Fibroblast of lung (primary cell): Measurements from ENCODE around the gene UBE2L3. TPM values are rescaled to one million over a fixed set of nuclear protein-coding genes. Genes with fewer than 3 reads are reported as not detected.

Experiments
- DNase-seq, 2 donors: peaks; one replicate each; pipeline versions ENCODE4 v3.0.0 to v3.0.0-alpha.2; 2010; ENCODE audit warnings: low read depth in 2 of 2
- H2AFZ ChIP-seq: 2 replicates; pipeline ENCODE4 v1.5.1; 2012; ENCODE audit warnings: low read length, control low read depth, inconsistent platforms
- H3K27ac ChIP-seq: 2 replicates; pipeline ENCODE4 v1.5.1; 2011; ENCODE audit warnings: low read length, control low read depth; ENCODE audit not compliant: insufficient read depth
- H3K27me3 ChIP-seq: 2 replicates; pipeline ENCODE4 v1.5.1; 2011; ENCODE audit warnings: mild to moderate bottlenecking, low read length; ENCODE audit not compliant: control insufficient read depth, insufficient read depth
- H3K36me3 ChIP-seq: 2 replicates; pipeline ENCODE4 v1.5.1; 2011; ENCODE audit warnings: low read length; ENCODE audit not compliant: control insufficient read depth, insufficient read depth
- H3K4me1 ChIP-seq: 2 replicates; pipeline ENCODE4 v1.5.1; 2011; ENCODE audit warnings: low read length; ENCODE audit not compliant: control insufficient read depth, insufficient read depth; ENCODE audit errors: extremely low read depth
- H3K4me2 ChIP-seq: 2 replicates; pipeline ENCODE4 v1.5.1; 2011; ENCODE audit warnings: low read length, control low read depth; ENCODE audit not compliant: insufficient read depth; ENCODE audit errors: extremely low read depth
- H3K4me3 ChIP-seq, 4 experiments: fragments of 200-600 bp in 1 of 4; sonication (generic) in 1 of 4; replicated peaks in 1 of 4; 2 replicates each; pipeline ENCODE4 v1.5.1; 2011 to 2016; ENCODE audit warnings: low read length in 4 of 4, low read depth in 3 of 4, mild to moderate bottlenecking in 3 of 4, control low read depth in 2 of 4, inconsistent platforms in 1 of 4, mixed read lengths in 1 of 4; ENCODE audit not compliant: insufficient read depth in 1 of 4; ENCODE audit errors: control extremely low read depth in 1 of 4
- H3K79me2 ChIP-seq: 2 replicates; pipeline ENCODE4 v1.5.1; 2012; ENCODE audit warnings: mild to moderate bottlenecking, low read length, inconsistent platforms; ENCODE audit not compliant: control insufficient read depth, insufficient read depth
- H3K9ac ChIP-seq: 2 replicates; pipeline ENCODE4 v1.5.1; 2011; ENCODE audit warnings: mild to moderate bottlenecking, low read length, control low read depth; ENCODE audit not compliant: insufficient read depth
- H3K9me3 ChIP-seq: 2 replicates; pipeline ENCODE4 v1.5.1; 2012; ENCODE audit warnings: low read depth, low read length; ENCODE audit not compliant: control insufficient read depth, insufficient read depth
- H4K20me1 ChIP-seq: 2 replicates; pipeline ENCODE4 v1.5.1; 2011; ENCODE audit warnings: low read length; ENCODE audit not compliant: control insufficient read depth, insufficient read depth; ENCODE audit errors: extremely low read depth
- EZH2 ChIP-seq: IDR thresholded peaks from 2 replicates; pipeline ENCODE4 v1.5.1; 2012; ENCODE audit warnings: low read length, control low read depth, mild to moderate bottlenecking; ENCODE audit errors: missing control alignments
- polyA plus RNA-seq, 2 donors: library from polyadenylated mRNA; depleted of rRNA in 1 of 2; stranded (reverse) in 1 of 2; unstranded in 1 of 2; fragments of >200 nt; gene quantifications; 2 replicates each; pipeline ENCODE4 v1.2.1, GENCODE V29; 2011 to 2012; ENCODE audit warnings: missing spikeins in 1 of 2
- total RNA-seq: library from RNA; depleted of rRNA; stranded (reverse); fragments of >200 nt; gene quantifications from 2 replicates; pipeline ENCODE4 v1.2.1, GENCODE V29; 2014
- TF ChIP-seq, protein P1 (sequence below), 2 donors: IDR thresholded peaks in 1 of 2; conservative IDR thresholded peaks in 1 of 2; 1 replicate in 1 of 2; 2 replicates in 1 of 2; pipeline ENCODE4 v1.5.1; 2011 to 2012; ENCODE audit warnings: low read length in 2 of 2, control low read depth in 1 of 2, inconsistent platforms in 1 of 2, low read depth in 1 of 2, mild to moderate bottlenecking in 1 of 2

The UBE2L3 gene
- total and polyA plus RNA-seq, 2 donors (not counting 1 experiment from before 2014, with no cell fraction given): 23.8 to 82.4 TPM

DNA sequence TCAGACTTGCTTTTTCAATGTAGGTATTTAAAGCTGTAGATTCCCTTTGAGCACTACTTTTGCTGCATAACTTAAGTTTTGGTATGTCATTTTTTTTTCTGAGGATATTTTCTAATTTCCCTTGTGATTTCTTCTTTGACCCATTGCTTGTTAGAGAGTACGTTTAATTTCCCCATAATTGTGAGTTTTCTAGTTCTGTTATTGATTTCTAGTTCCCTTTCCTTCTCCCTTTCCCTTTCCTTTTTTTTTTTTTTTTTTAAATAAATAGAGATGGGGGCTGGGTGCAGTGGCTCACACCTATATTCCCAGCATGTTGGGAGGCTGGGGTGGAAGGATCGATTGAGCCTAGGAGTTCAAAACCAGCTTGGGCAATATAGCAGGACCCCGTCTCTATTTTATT, 30.8 kb downstream of the UBE2L3 start:
- H3K4me2 ChIP-seq: no peak overlapping the region
- H2AFZ ChIP-seq: no peak overlapping the region
- no peaks in the 10 kb centered on the region for H3K4me1 ChIP-seq
- peaks cover 12% of the 10 kb centered on the region for H3K36me3 ChIP-seq
- no peak overlapping the region for H3K9ac ChIP-seq
- no peak overlapping the region for H3K27ac ChIP-seq
- no peak overlapping the region for H3K4me3 ChIP-seq
- no peaks in the 10 kb centered on the region for H3K9me3 ChIP-seq
- no peaks in the 10 kb centered on the region for H3K27me3 ChIP-seq
- peaks cover 82% of the 10 kb centered on the region for H3K79me2 ChIP-seq
- no peaks in the 10 kb centered on the region for H4K20me1 ChIP-seq
- TF ChIP-seq EZH2: no peak
- TF ChIP-seq, protein P1, sequence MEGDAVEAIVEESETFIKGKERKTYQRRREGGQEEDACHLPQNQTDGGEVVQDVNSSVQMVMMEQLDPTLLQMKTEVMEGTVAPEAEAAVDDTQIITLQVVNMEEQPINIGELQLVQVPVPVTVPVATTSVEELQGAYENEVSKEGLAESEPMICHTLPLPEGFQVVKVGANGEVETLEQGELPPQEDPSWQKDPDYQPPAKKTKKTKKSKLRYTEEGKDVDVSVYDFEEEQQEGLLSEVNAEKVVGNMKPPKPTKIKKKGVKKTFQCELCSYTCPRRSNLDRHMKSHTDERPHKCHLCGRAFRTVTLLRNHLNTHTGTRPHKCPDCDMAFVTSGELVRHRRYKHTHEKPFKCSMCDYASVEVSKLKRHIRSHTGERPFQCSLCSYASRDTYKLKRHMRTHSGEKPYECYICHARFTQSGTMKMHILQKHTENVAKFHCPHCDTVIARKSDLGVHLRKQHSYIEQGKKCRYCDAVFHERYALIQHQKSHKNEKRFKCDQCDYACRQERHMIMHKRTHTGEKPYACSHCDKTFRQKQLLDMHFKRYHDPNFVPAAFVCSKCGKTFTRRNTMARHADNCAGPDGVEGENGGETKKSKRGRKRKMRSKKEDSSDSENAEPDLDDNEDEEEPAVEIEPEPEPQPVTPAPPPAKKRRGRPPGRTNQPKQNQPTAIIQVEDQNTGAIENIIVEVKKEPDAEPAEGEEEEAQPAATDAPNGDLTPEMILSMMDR (conservative IDR thresholded peaks at IDR 0.05 in 1 of 2, IDR thresholded peaks at IDR 0.05 in 1 of 2; ENCODE audit: low read depth in 1 of 2, low read length in 2 of 2): no peak
- DNase-seq: no peak

DNA sequence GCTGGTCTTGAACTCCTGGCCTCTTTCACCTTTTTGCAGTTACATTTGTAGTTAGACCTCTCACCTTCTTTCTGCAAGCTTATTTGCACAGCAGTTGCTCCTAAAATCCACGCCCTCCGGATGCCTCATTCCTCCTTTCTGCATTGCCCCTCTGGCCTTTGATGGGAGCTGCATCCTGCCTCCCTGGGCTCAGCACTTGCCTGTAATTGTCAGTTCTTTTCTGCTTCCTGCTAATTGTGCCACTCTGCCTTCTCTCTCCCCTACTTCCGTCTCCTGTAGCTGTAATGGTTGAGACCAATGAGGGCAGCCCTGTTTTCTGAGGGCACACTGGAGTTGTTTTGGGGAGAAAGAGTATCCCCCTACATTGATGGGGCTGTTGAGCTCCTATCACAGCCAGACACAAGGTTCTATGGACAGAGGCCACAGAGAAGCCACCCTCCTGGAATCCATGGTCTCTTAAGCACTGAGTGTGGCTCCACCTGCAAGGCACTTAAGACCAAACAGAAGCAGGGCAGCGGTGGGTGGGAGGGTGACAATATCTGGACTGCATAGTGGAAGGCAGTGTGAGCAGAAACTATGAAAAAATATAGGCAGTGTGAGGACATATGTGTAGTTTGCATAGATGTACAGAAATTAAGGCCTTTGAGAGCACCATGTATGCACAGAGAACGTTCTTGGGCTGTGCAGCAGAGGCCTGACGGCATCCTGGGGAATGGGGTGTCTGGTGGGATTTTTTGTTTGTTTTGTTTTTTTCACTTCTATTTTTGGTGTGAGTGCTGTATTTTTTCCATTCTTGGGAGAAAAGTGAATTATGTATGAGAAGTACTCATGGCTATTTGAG, 31.8 kb downstream of the UBE2L3 start:
- H3K36me3 ChIP-seq: peaks cover 5% of the 10 kb centered on the region
- H3K79me2 ChIP-seq: peaks cover 75% of the 10 kb centered on the region
- H3K4me1 ChIP-seq: no peaks in the 10 kb centered on the region
- no peak overlapping the region for H3K4me3 ChIP-seq
- no peak overlapping the region for H3K9ac ChIP-seq
- no peak overlapping the region for H3K27ac ChIP-seq
- H4K20me1 ChIP-seq: no peaks in the 10 kb centered on the region
- H3K27me3 ChIP-seq: no peaks in the 10 kb centered on the region
- no peak for TF ChIP-seq EZH2
- TF ChIP-seq, protein P1 (conservative IDR thresholded peaks at IDR 0.05 in 1 of 2, IDR thresholded peaks at IDR 0.05 in 1 of 2; ENCODE audit: low read depth in 1 of 2, low read length in 2 of 2): no peak
- H3K4me2 ChIP-seq: no peak overlapping the region
- no peak for DNase-seq
- H3K9me3 ChIP-seq: no peaks in the 10 kb centered on the region
- H2AFZ ChIP-seq: no peak overlapping the region

DNA sequence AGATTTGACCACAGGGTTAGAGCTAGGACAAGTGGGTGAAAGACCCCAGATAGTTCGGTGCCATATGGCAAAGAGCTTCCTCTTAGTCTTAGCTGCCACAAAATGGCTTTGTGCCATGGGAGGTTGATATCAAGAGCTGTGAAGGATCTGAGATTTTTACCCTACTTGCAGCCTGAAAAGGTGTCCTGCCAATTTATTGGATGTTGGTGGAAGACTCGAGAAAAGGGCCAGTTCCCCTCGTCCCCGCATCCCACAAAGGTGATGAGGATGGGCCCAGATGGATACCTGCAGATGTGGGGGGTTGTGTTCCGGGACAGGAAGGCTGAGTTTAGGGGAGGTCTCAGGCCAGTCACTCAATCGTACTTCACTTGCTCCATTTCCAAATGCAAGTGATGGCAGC, 35.1 kb downstream of the UBE2L3 start:
- H4K20me1 ChIP-seq: no peaks in the 10 kb centered on the region
- DNase-seq: no peak
- no peak overlapping the region for H3K4me2 ChIP-seq
- peaks cover 71% of the 10 kb centered on the region for H3K79me2 ChIP-seq
- no peak overlapping the region for H3K9ac ChIP-seq
- H2AFZ ChIP-seq: no peak overlapping the region
- H3K4me3 ChIP-seq: no peak overlapping the region
- H3K27me3 ChIP-seq: no peaks in the 10 kb centered on the region
- TF ChIP-seq, protein P1 (conservative IDR thresholded peaks at IDR 0.05 in 1 of 2, IDR thresholded peaks at IDR 0.05 in 1 of 2; ENCODE audit: low read depth in 1 of 2, low read length in 2 of 2): no peak
- TF ChIP-seq EZH2: no peak
- peaks cover 1% of the 10 kb centered on the region for H3K36me3 ChIP-seq
- no peaks in the 10 kb centered on the region for H3K4me1 ChIP-seq
- no peaks in the 10 kb centered on the region for H3K9me3 ChIP-seq
- H3K27ac ChIP-seq: no peak overlapping the region
